GM12865 (cell line): ENCODE measurements around the gene WNK2.

ENCODE experiments used
- DNase-seq: peaks from one replicate; pipeline ENCODE4 v3.0.0; 2010; ENCODE audit warnings: low read depth
- H3K4me3 ChIP-seq: 2 replicates; pipeline ENCODE4 v1.5.1; 2011; ENCODE audit warnings: mild to moderate bottlenecking, low read depth, low read length, control low read depth
- TF ChIP-seq, protein P1 (sequence below): IDR thresholded peaks from 2 replicates; pipeline ENCODE4 v1.5.1; 2011; ENCODE audit warnings: low read length, control low read depth, low read depth, inconsistent platforms; ENCODE audit not compliant: insufficient read depth; ENCODE audit errors: missing control alignments

The WNK2 gene

GRCh38 chr9:93181672-93182435, 2.1 kb upstream of the WNK2 start:
- DNase-seq, result no peak
- no peak overlapping the region for H3K4me3 ChIP-seq
- TF ChIP-seq, protein P1, sequence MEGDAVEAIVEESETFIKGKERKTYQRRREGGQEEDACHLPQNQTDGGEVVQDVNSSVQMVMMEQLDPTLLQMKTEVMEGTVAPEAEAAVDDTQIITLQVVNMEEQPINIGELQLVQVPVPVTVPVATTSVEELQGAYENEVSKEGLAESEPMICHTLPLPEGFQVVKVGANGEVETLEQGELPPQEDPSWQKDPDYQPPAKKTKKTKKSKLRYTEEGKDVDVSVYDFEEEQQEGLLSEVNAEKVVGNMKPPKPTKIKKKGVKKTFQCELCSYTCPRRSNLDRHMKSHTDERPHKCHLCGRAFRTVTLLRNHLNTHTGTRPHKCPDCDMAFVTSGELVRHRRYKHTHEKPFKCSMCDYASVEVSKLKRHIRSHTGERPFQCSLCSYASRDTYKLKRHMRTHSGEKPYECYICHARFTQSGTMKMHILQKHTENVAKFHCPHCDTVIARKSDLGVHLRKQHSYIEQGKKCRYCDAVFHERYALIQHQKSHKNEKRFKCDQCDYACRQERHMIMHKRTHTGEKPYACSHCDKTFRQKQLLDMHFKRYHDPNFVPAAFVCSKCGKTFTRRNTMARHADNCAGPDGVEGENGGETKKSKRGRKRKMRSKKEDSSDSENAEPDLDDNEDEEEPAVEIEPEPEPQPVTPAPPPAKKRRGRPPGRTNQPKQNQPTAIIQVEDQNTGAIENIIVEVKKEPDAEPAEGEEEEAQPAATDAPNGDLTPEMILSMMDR, result no peak

DNA sequence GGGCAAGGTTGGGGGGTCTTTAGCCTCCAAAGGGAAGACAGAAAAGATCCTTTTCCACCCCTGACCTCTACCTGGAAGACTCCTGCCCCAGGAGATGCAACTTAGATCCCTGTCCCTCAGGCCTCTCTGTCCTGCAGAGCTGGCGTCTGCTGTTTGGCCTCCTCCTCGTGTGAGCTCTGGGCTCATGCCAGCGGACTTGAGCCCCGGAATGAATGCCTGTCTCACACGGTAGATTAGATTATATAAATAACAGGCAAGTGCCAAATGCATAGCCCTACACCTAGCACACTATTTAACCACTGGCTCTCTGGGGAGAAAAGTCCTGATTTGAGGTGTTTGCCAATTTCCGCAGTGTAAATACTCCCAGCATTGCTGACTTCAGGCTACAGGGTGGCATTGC, 1.4 kb upstream of the WNK2 start:
- no peak for DNase-seq
- no peak overlapping the region for H3K4me3 ChIP-seq
- TF ChIP-seq, protein P1, result no peak

DNA sequence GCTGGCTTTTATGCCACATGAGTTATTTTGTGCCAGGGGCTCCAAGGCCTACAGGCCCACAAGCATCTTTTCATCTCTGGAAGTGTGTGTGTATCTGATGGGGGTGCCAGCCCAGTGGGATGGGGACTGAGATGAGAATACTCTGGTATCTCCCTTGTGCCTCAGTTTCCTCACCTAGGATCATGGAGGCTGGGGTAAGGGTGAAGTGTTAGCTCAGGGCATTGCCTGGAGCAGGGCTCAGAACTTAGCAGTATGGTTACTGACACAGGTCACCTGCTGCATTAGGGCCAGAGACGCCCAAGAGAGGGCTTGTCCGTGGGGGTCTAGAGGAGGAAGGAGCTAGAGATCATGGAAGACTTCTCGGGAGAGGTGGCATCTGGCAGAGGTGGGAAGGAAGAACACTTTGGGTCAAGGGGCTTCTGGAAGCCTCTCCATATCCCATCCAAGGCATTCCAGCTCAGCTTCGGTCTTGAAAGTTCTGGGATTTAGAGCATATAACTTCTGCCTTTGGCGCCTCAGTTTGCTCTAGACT, 742 bp upstream of the WNK2 start:
- no peak overlapping the region for H3K4me3 ChIP-seq
- TF ChIP-seq, protein P1, result no peak
- no peak for DNase-seq

DNA sequence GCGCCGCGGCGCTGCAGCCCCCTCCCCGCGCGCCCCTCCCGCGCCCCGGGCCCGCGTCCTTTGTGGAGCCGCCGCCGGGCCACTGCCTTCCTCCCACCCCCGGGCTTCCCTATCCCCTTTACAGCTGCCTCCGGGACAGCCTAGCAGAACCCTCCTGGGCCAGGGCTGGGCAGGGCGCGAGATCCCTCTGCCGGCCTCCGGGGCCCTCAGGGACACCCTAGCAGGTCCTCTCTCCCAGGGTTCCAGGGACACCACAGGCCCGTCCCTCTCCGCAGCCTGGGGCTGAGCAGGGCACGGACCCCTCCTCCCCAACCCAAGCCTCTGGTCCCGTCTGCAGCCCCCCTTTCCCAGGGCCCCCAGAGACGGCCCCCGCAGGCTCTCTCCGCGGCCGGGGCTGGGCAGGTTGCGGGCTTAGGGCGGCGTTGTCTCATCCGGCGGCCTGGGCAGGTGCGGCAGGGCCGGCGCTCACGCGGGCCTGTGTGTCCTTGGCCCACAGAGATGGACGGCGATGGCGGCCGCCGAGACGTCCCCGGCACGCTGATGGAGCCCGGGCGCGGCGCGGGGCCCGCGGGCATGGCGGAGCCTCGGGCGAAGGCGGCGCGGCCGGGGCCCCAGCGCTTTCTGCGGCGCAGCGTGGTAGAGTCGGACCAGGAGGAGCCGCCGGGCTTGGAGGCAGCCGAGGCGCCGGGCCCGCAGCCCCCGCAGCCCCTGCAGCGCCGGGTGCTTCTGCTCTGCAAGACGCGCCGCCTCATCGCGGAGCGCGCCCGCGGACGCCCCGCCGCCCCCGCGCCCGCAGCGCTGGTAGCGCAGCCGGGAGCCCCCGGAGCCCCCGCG, 710 bp downstream of the WNK2 start:
- DNase-seq, result no peak
- TF ChIP-seq, protein P1, result no peak
- H3K4me3 ChIP-seq, result no peak overlapping the region

- no peak overlapping the region for H3K4me3 ChIP-seq
- TF ChIP-seq, protein P1, result no peak
- no peak for DNase-seq
Measured at GRCh38 chr9:93185266-93186214, 1.6 kb downstream of the WNK2 start.

GRCh38 chr9:93186215-93186945, 2.4 kb downstream of the WNK2 start:
- TF ChIP-seq, protein P1, result no peak
- no peak for DNase-seq
- no peak overlapping the region for H3K4me3 ChIP-seq
